Gastrocnemius medialis (tissue), 4 donors: Measurements from ENCODE around the gene TMEM267. TPM values are rescaled to one million over a fixed set of nuclear protein-coding genes. Genes with fewer than 3 reads are reported as not detected.
A peak's percentile ranks its signal among the peaks of the same experiment; 100 is the strongest.

Experiments
- ATAC-seq, 2 donors: fragments of 150-250 bp; one replicate each; pipeline ENCODE4 v1.9.1; 2016
- DNase-seq, 2 donors: peaks; one replicate each; pipeline ENCODE4 v3.0.0-alpha.2; 2019
- H3K27ac ChIP-seq, 4 donors: fragments of 200-600 bp; sonication (generic); 1 replicate in 1 of 4; 2 replicates in 3 of 4; pipeline ENCODE4 v1.5.1; 2016 to 2018; ENCODE audit warnings: mild to moderate bottlenecking in 2 of 4, moderate library complexity in 1 of 4
- H3K27me3 ChIP-seq, 3 donors: fragments of 200-600 bp; sonication (generic) in 2 of 3; 1 replicate in 1 of 3; 2 replicates in 2 of 3; pipeline versions ENCODE4 v1.5.1 to v1.6.0; 2016 to 2019; ENCODE audit warnings: mild to moderate bottlenecking in 1 of 3, moderate library complexity in 1 of 3
- H3K36me3 ChIP-seq, 2 donors: fragments of 200-600 bp; sonication (generic) in 1 of 2; one replicate each; pipeline ENCODE4 v1.5.1; 2017 to 2018
- H3K4me1 ChIP-seq, 2 donors: fragments of 200-600 bp; sonication (generic) in 1 of 2; one replicate each; pipeline ENCODE4 v1.5.1; 2016 to 2017; ENCODE audit warnings: mild to moderate bottlenecking in 2 of 2
- H3K4me3 ChIP-seq, 4 donors: fragments of 200-600 bp; sonication (generic) in 3 of 4; 1 replicate in 1 of 4; 2 replicates in 3 of 4; pipeline ENCODE4 v1.5.1; 2016 to 2019; ENCODE audit warnings: mild to moderate bottlenecking in 2 of 4
- H3K9me3 ChIP-seq, 3 donors: fragments of 200-600 bp; sonication (generic) in 2 of 3; 1 replicate in 1 of 3; 2 replicates in 2 of 3; pipeline ENCODE4 v1.5.1; 2016 to 2019
- CTCF ChIP-seq, 5 experiments: fragments of 450-650 bp in 3 of 5; fragments of 200-600 bp in 2 of 5; sonication (generic) in 2 of 5; IDR thresholded peaks in 4 of 5; conservative IDR thresholded peaks in 1 of 5; 1 replicate in 4 of 5; 2 replicates in 1 of 5; pipeline ENCODE4 v1.5.1; 2016 to 2019; ENCODE audit warnings: antibody characterized with exemption in 5 of 5, mild to moderate bottlenecking in 3 of 5, moderate library complexity in 3 of 5
- POLR2A ChIP-seq, 2 donors: fragments of 450-650 bp; IDR thresholded peaks; one replicate each; pipeline ENCODE4 v1.6.1; 2017; ENCODE audit warnings: antibody characterized with exemption in 2 of 2, mild to moderate bottlenecking in 2 of 2, moderate library complexity in 2 of 2
- in situ Hi-C, 4 donors: fragments of 200-750 bp; cut with MboI; loops; one replicate each; pipeline versions ENCODE4 v1.15.0 to v1.8.0; 2017; ENCODE audit warnings: low sequenced_read_pairs in 4 of 4
- intact Hi-C: fragments of 100-400 bp; cut with DNase I; formaldehyde crosslinking; loops from one replicate; pipeline ENCODE4 v1.15.1; 2023; ENCODE audit warnings: low total_unique reads
- total RNA-seq, 4 donors: library from RNA; depleted of rRNA; stranded (reverse); fragments of >200 nt; gene quantifications; one replicate each; pipeline versions ENCODE4 v1.1.0 to v1.2.3, GENCODE V29; 2016

TMEM267 gene
- total RNA-seq, 4 donors from 2014 or later = 3.8 to 7.3 (median 4.7) TPM

- no peak overlapping the region for H3K4me3 ChIP-seq
- H3K4me1 ChIP-seq = peaks cover 4% of the 10 kb centered on the region in 2 donors
- no peak for TF ChIP-seq POLR2A (IDR thresholded peaks at IDR 0.05)
- TF ChIP-seq CTCF (IDR thresholded peaks at IDR 0.05 in 4 of 5, conservative IDR thresholded peaks at IDR 0.05 in 1 of 5) = no peak
- H3K9me3 ChIP-seq = no peaks in the 10 kb centered on the region
- intact Hi-C loops = no loop called here
- H3K36me3 ChIP-seq = no peaks in the 10 kb centered on the region
- H3K27me3 ChIP-seq = no peaks in the 10 kb centered on the region
- ATAC-seq (no peak), DNase-seq (no peak)
- H3K27ac ChIP-seq = no peak overlapping the region
- in situ Hi-C loops = no loop called here
Measured at GRCh38 chr5:43433382-43433781, 50.3 kb downstream of the TMEM267 start.

GRCh38 chr5:43432486-43433375 is 50.9 kb downstream of the TMEM267 start:
- in situ Hi-C loops = no loop called here

GRCh38 chr5:43429706-43430105 is 54.0 kb downstream of the TMEM267 start:
- peaks cover 4% of the 10 kb centered on the region in 2 donors for H3K4me1 ChIP-seq
- no peak overlapping the region for H3K27ac ChIP-seq
- DNase-seq (no peak), ATAC-seq (no peak)
- no peaks in the 10 kb centered on the region for H3K9me3 ChIP-seq
- no peaks in the 10 kb centered on the region for H3K27me3 ChIP-seq
- in situ Hi-C loops (no loop called here), intact Hi-C loops (no loop called here)
- TF ChIP-seq CTCF (IDR thresholded peaks at IDR 0.05 in 4 of 5, conservative IDR thresholded peaks at IDR 0.05 in 1 of 5) = no peak
- no peak for TF ChIP-seq POLR2A (IDR thresholded peaks at IDR 0.05)
- no peaks in the 10 kb centered on the region for H3K36me3 ChIP-seq
- no peak overlapping the region for H3K4me3 ChIP-seq

More at GRCh38 chr5:43432486-43433375, 50.9 kb downstream of the TMEM267 start:
- TF ChIP-seq POLR2A (IDR thresholded peaks at IDR 0.05) (no peak), CTCF (IDR thresholded peaks at IDR 0.05 in 4 of 5, conservative IDR thresholded peaks at IDR 0.05 in 1 of 5) (no peak)
- no peaks in the 10 kb centered on the region for H3K9me3 ChIP-seq
- ATAC-seq (peak; percentile 36 to 58), DNase-seq (peak; percentile 2 to 34)
- H3K4me1 ChIP-seq = peaks cover 4% of the 10 kb centered on the region in 2 donors
- no peak overlapping the region for H3K27ac ChIP-seq
- H3K27me3 ChIP-seq = no peaks in the 10 kb centered on the region
- intact Hi-C loops = no loop called here
- no peak overlapping the region for H3K4me3 ChIP-seq
- H3K36me3 ChIP-seq = no peaks in the 10 kb centered on the region

- H3K4me1 ChIP-seq = peaks cover 4% of the 10 kb centered on the region in 2 donors
- in situ Hi-C loops = no loop called here
- no peaks in the 10 kb centered on the region for H3K9me3 ChIP-seq
- DNase-seq = no peak
- TF ChIP-seq POLR2A (IDR thresholded peaks at IDR 0.05) = no peak
- no peak for TF ChIP-seq CTCF (IDR thresholded peaks at IDR 0.05 in 4 of 5, conservative IDR thresholded peaks at IDR 0.05 in 1 of 5)
- no peak overlapping the region for H3K4me3 ChIP-seq
- H3K27me3 ChIP-seq = no peaks in the 10 kb centered on the region
- intact Hi-C loops = no loop called here
- H3K27ac ChIP-seq = no peak overlapping the region
- no peaks in the 10 kb centered on the region for H3K36me3 ChIP-seq
- ATAC-seq = no peak
Measured at GRCh38 chr5:43429016-43429415, 54.6 kb downstream of the TMEM267 start.
